Panc1 (cell line): ENCODE measurements around the gene PRMT9.

Experiments used
- CTCF ChIP-seq: fragments of 450-650 bp; IDR thresholded peaks from 2 replicates; pipeline ENCODE4 v1.5.1; 2017; ENCODE audit warnings: mild to moderate bottlenecking
- POLR2AphosphoS5 ChIP-seq: IDR thresholded peaks from 2 replicates; pipeline ENCODE4 v1.6.1; 2012; ENCODE audit warnings: mild to moderate bottlenecking, low read depth, low read length, moderate library complexity
- REST ChIP-seq, 2 experiments: IDR thresholded peaks; 2 replicates each; pipeline ENCODE4 v1.6.1; 2011 to 2012; ENCODE audit warnings: low read depth in 2 of 2, control low read depth in 1 of 2, low read length in 1 of 2, mild to moderate bottlenecking in 1 of 2, moderate library complexity in 1 of 2; ENCODE audit not compliant: insufficient read depth in 1 of 2
- SIN3A ChIP-seq: IDR thresholded peaks from 2 replicates; pipeline ENCODE4 v1.6.1; 2012; ENCODE audit warnings: low read depth, mild to moderate bottlenecking, low read length, moderate library complexity, borderline replicate concordance; ENCODE audit not compliant: insufficient read depth
- TCF7L2 ChIP-seq: IDR thresholded peaks from 2 replicates; pipeline ENCODE4 v1.6.1; 2011; ENCODE audit warnings: mild to moderate bottlenecking, low read depth, low read length, inconsistent platforms

- TF ChIP-seq CTCF (no peak), SIN3A (no peak), POLR2AphosphoS5 (no peak), TCF7L2 (no peak), REST (IDR thresholded peaks at IDR 0.05; ENCODE audit: insufficient read depth in 1 of 2, low read depth in 2 of 2, low read length in 1 of 2) (no peak)
Observed at GRCh38 chr4:147682755-147683154, 1.2 kb downstream of the PRMT9 start.
